HepG2 (cell line): Measurements from ENCODE around the gene SPRYD4. TPM values are rescaled to one million over a fixed set of nuclear protein-coding genes. Genes with fewer than 3 reads are reported as not detected.

Experiments
- ATAC-seq: fragments of 200-7000 bp; cut with Tn5 transposase; 3 replicates; pipeline ENCODE4 v1.9.1; 2020; ENCODE audit warnings: mild to moderate bottlenecking, moderate library complexity
- BruUV-seq: library from RNA; stranded (reverse); fragments of 400-500 nt; replicated peaks from 2 replicates; lab custom pipeline; 2021; lab: Mats Ljungman, UMichigan
- CTCF ChIA-PET: fragments of 300-600 bp; formaldehyde crosslinking; extraction: SDS; loops from one replicate; lab custom pipeline; 2021; ENCODE audit warnings: low total read pairs, inconsistent platforms, low intra/inter-chr PET ratio; lab: Yijun Ruan, JAX
- POLR2A ChIA-PET: fragments of 350-600 bp; sonication (Branson Sonifier 250); formaldehyde crosslinking; loops from one replicate; lab custom pipeline; 2020; ENCODE audit warnings: antibody characterized with exemption, inconsistent platforms; lab: Yijun Ruan, JAX
- DNase-seq: peaks from one replicate; pipeline ENCODE4 v3.0.0-alpha.2; 2015; ENCODE audit warnings: low spot score
- FAIRE-seq: peaks from 3 replicates; lab custom pipeline; 2011; peaks lifted over from hg19 to GRCh38; lab: Jason Lieb, UNC
- H2AFZ ChIP-seq: one replicate; pipeline ENCODE4 v1.6.1; 2011; ENCODE audit warnings: low read length, inconsistent platforms
- H3K27ac ChIP-seq: fragments of 300-600 bp; 3 replicates; pipeline ENCODE4 v1.8.0; 2011; ENCODE audit warnings: mixed run types, mild to moderate bottlenecking, mixed read lengths, low read length, inconsistent platforms; ENCODE audit not compliant: insufficient read depth; ENCODE audit errors: extremely low read length
- H3K27me3 ChIP-seq, 2 experiments: fragments of 200-600 bp in 1 of 2; 2 replicates in 1 of 2; 3 replicates in 1 of 2; pipeline versions ENCODE4 v1.6.0 to v1.8.0; 2011; ENCODE audit warnings: low read length in 2 of 2, mild to moderate bottlenecking in 2 of 2, moderate library complexity in 2 of 2, inconsistent platforms in 1 of 2; ENCODE audit not compliant: insufficient read depth in 2 of 2, control insufficient read depth in 1 of 2
- H3K36me3 ChIP-seq, 2 experiments: fragments of 200-600 bp in 1 of 2; replicated peaks in 1 of 2; 2 replicates in 1 of 2; 3 replicates in 1 of 2; pipeline versions ENCODE4 v1.5.1 to v1.8.0; 2011; ENCODE audit warnings: low read length in 2 of 2, inconsistent platforms in 1 of 2; ENCODE audit not compliant: insufficient read depth in 2 of 2, control insufficient read depth in 1 of 2
- H3K4me1 ChIP-seq: 2 replicates; pipeline ENCODE4 v1.5.1; 2012; ENCODE audit warnings: low read length, inconsistent platforms; ENCODE audit not compliant: insufficient read depth
- H3K4me2 ChIP-seq: 2 replicates; pipeline ENCODE4 v1.6.0; 2011; ENCODE audit warnings: low read depth, low read length, inconsistent platforms
- H3K4me3 ChIP-seq, 3 experiments: fragments of 200-600 bp in 1 of 3; sonication (generic), shearing (Covaris generic) in 1 of 3; replicated peaks in 1 of 3; 2 replicates each; pipeline ENCODE4 v1.5.1; 2011 to 2016; ENCODE audit warnings: low read length in 3 of 3, inconsistent platforms in 2 of 3, low read depth in 2 of 3, mild to moderate bottlenecking in 2 of 3, control low read depth in 1 of 3, mixed read lengths in 1 of 3; ENCODE audit not compliant: insufficient read depth in 1 of 3
- H3K79me2 ChIP-seq: one replicate; pipeline ENCODE4 v1.6.1; 2011; ENCODE audit warnings: low read length, inconsistent platforms; ENCODE audit not compliant: insufficient read depth
- H3K9ac ChIP-seq: 2 replicates; pipeline ENCODE4 v1.6.0; 2011; ENCODE audit warnings: mild to moderate bottlenecking, low read depth, low read length, inconsistent platforms; ENCODE audit not compliant: insufficient read depth
- H3K9me3 ChIP-seq: 2 replicates; pipeline ENCODE4 v1.5.1; 2012; ENCODE audit warnings: mild to moderate bottlenecking, low read length
- H4K20me1 ChIP-seq: 2 replicates; pipeline ENCODE4 v1.6.0; 2011; ENCODE audit warnings: inconsistent platforms, mild to moderate bottlenecking, low read length, moderate library complexity; ENCODE audit not compliant: insufficient read depth
- EEA1 ChIP-seq: sonication (generic); formaldehyde crosslinking; IDR thresholded peaks from 2 replicates; pipeline ENCODE4 v1.5.1; 2020; ENCODE audit warnings: mild to moderate bottlenecking, missing genetic modification reagents, borderline replicate concordance
- HNRNPL ChIP-seq: fragments of 200-400 bp; formaldehyde crosslinking; IDR thresholded peaks from 2 replicates; pipeline ENCODE4 v1.6.1; 2017; ENCODE audit warnings: mild to moderate bottlenecking, low read depth, low read length
- ISX ChIP-seq: sonication (generic); formaldehyde crosslinking; conservative IDR thresholded peaks from 2 replicates; pipeline ENCODE4 v1.5.0; 2020; ENCODE audit warnings: missing genetic modification reagents
- ZNF414 ChIP-seq: sonication (generic); formaldehyde crosslinking; IDR thresholded peaks from 2 replicates; pipeline ENCODE4 v1.5.0; 2020; ENCODE audit warnings: missing genetic modification reagents
- ZNF441 ChIP-seq: sonication (generic); formaldehyde crosslinking; IDR thresholded peaks from 2 replicates; pipeline ENCODE4 v1.7.0; 2021; ENCODE audit warnings: missing genetic modification reagents, borderline replicate concordance
- ZNF460 ChIP-seq: sonication (generic); formaldehyde crosslinking; IDR thresholded peaks from 2 replicates; pipeline ENCODE4 v1.5.1; 2020; ENCODE audit warnings: missing genetic modification reagents, mild to moderate bottlenecking, borderline replicate concordance
- WGBS: methylation state at CpG from one replicate; pipeline ENCODE4 v1.1.6; 2017; ENCODE audit warnings: low lambda C conversion rate; 5-methylcytosine and 5-hydroxymethylcytosine counted together
- in situ Hi-C: cut with HindIII; loops from 2 replicates; pipeline ENCODE4 v1.10.0; 2017; ENCODE audit warnings: low pct_unique_long_range_greater_than_20kb; ENCODE audit not compliant: extremely low pct_ligation_motif_present
- intact Hi-C: fragments of 100-400 bp; cut with micrococcal nuclease; formaldehyde crosslinking; loops from one replicate; pipeline ENCODE4 v1.10.0; 2022; ENCODE audit not compliant: unreplicated experiment
- polyA plus RNA-seq, 8 experiments: library from polyadenylated mRNA; depleted of rRNA in 3 of 8; stranded (reverse) in 7 of 8; unstranded in 1 of 8; fragments of >200 nt; fragmentation: Illumina TruSeq in 4 of 8; extraction: Trizol in 4 of 8; gene quantifications; 2 replicates each; pipeline versions ENCODE4 v1.2.1 to v1.2.3, GENCODE V29; 2011 to 2016; ENCODE audit warnings: low read depth in 4 of 8, missing spikeins in 1 of 8, mixed read lengths in 1 of 8; ENCODE audit not compliant: insufficient read depth in 1 of 8
- total RNA-seq, 5 experiments: library from RNA; depleted of rRNA; stranded (reverse); fragments of >200 nt; fragmentation: Illumina TruSeq; extraction: Trizol; gene quantifications; 2 replicates each; pipeline ENCODE4 v1.2.3, GENCODE V29; 2016; ENCODE audit warnings: low read depth in 1 of 5

Gene SPRYD4
- total and polyA plus RNA-seq, 2 of the 13 experiments (the other 11 are each of a cell fraction or from before 2014, with no cell fraction given) = 3.9 to 4.5 TPM

- H3K4me3 ChIP-seq = peak within 1 kb of the TSS in 1 of 3 experiments; percentile 24; a peak in 1 of 6 replicates
- intact Hi-C loops = no loop called here
- CTCF ChIA-PET = no interaction called here
- TF ChIP-seq ISX (no peak), HNRNPL (no peak), ZNF441 (CRISPR knock-in tag) (no peak), EEA1 (CRISPR knock-in tag) (no peak)
- in situ Hi-C loops = no loop called here
- H3K27ac ChIP-seq = no peak within 1 kb of the TSS
- BruUV-seq = no TSS peak
- H3K9ac ChIP-seq = no peak within 1 kb of the TSS
- WGBS = 64% methylated on average over 5 of the region's 5 CpGs
- H2AFZ ChIP-seq = peak within 1 kb of the TSS; percentile 6
- FAIRE-seq = no peak
- no peaks in the 10 kb centered on the region for H4K20me1 ChIP-seq
- H3K27me3 ChIP-seq = 0 out of 5 replicates have a peak, but pooled peaks cover 0 to 4% of the 10 kb centered on the region in 2 experiments
- ATAC-seq = no peak
- H3K4me2 ChIP-seq = peak within 1 kb of the TSS; percentile 36
- peaks cover 47% of the 10 kb centered on the region for H3K4me1 ChIP-seq
- no peaks in the 10 kb centered on the region for H3K79me2 ChIP-seq
- no peaks in the 10 kb centered on the region for H3K36me3 ChIP-seq
- POLR2A ChIA-PET = interaction anchor here (0.6 to 1.4 kb wide), 2 partner anchors 9 to 121 kb away, joined by 3 to 4 read pairs; partner anchors contain the start of gene PAN2
- H3K9me3 ChIP-seq = no peaks in the 10 kb centered on the region
- DNase-seq = no peak
Measured at GRCh38 chr12:56454557-56454956, 13.8 kb upstream of the SPRYD4 start, which contains the start of gene MIP. TSS of gene MIP (minus strand) at chr12:56454657. CDS start at chr12:56454613, 44 bp downstream.

- ATAC-seq = peak; percentile 16; the same call in 1 of the 3 replicates
- Histone ChIP-seq H3K27ac (no peak overlapping the region), H3K4me3 (no peak overlapping the region), H3K9me3 (no peaks in the 10 kb centered on the region), H2AFZ (no peak overlapping the region), H4K20me1 (no peaks in the 10 kb centered on the region), H3K4me1 (peaks cover 67% of the 10 kb centered on the region), H3K9ac (no peak overlapping the region), H3K36me3 (no peaks in the 10 kb centered on the region), H3K4me2 (no peak overlapping the region), H3K27me3 (0 out of 5 replicates have a peak, but pooled peaks cover 0 to 4% of the 10 kb centered on the region in 2 experiments), H3K79me2 (no peaks in the 10 kb centered on the region)
- POLR2A ChIA-PET = interaction anchor here (0.6 to 2.9 kb wide), 5 partner anchors 8 to 143 kb away, joined by 3 to 16 read pairs (median 3); partner anchors contain the start of genes CNPY2 and TIMELESS
- intact Hi-C loops = no loop called here
- CTCF ChIA-PET = no interaction called here
- WGBS = 25% methylated on average over 4 of the region's 4 CpGs
- DNase-seq = peak; percentile 24
- BruUV-seq = no TSS peak
- in situ Hi-C loops = no loop called here
- TF ChIP-seq ZNF414 (no peak), ZNF460 (CRISPR knock-in tag) (peak; percentile 61; the same call in 1 of the 2 replicates)
- no peak for FAIRE-seq
Measured at GRCh38 chr12:56457817-56458216, 10.6 kb upstream of the SPRYD4 start.
